DOHH2 (cell line): Measurements from ENCODE around the gene PTGDS.

Experiments
- CTCF ChIP-seq: fragments of 200-600 bp; sonication (generic); IDR thresholded peaks from one replicate; pipeline ENCODE4 v1.5.1; 2014; ENCODE audit warnings: antibody characterized with exemption, mild to moderate bottlenecking, low read depth, low read length; ENCODE audit not compliant: poor library complexity, severe bottlenecking
- EZH2phosphoT487 ChIP-seq: fragments of 200-600 bp; sonication (generic); IDR thresholded peaks from 2 replicates; pipeline ENCODE4 v1.6.1; 2017; ENCODE audit warnings: borderline replicate concordance, mild to moderate bottlenecking, antibody characterized with exemption, low read length, moderate library complexity, mixed read lengths

- TF ChIP-seq CTCF (no peak), EZH2phosphoT487 (no peak)
Observed at GRCh38 chr9:136942112-136942880, 35.0 kb upstream of the PTGDS start.
